Heart left ventricle (tissue), 16 donors: ENCODE data around the gene VPS39. TPM values are rescaled to one million over a fixed set of nuclear protein-coding genes. Genes with fewer than 3 reads are reported as not detected.

Experiments
- ATAC-seq, 4 donors: fragments of 200-7000 bp; cut with Tn5 transposase; one replicate each; pipeline ENCODE4 v1.9.1; 2020 to 2022; ENCODE audit warnings: moderate library complexity in 4 of 4, mild to moderate bottlenecking in 3 of 4, moderate number of reproducible peaks in 1 of 4
- DNase-seq, 5 donors: peaks; one replicate each; pipeline ENCODE4 v3.0.0-alpha.2; 2020
- H3K27ac ChIP-seq, 12 donors: fragments of 200-600 bp; sonication (generic) in 4 of 12; one replicate each; pipeline versions ENCODE4 v1.5.0 to v1.8.0; 2016 to 2022; ENCODE audit warnings: mild to moderate bottlenecking in 2 of 12
- H3K27me3 ChIP-seq, 9 donors: fragments of 200-600 bp; sonication (generic) in 2 of 9; one replicate each; pipeline versions ENCODE4 v1.5.1 to v1.8.0; 2016 to 2022; ENCODE audit warnings: mild to moderate bottlenecking in 3 of 9
- H3K36me3 ChIP-seq, 9 donors: fragments of 200-600 bp; sonication (generic) in 2 of 9; one replicate each; pipeline versions ENCODE4 v1.5.0 to v1.8.0; 2018 to 2022; ENCODE audit warnings: mild to moderate bottlenecking in 2 of 9
- H3K4me1 ChIP-seq, 12 donors: fragments of 200-600 bp; sonication (generic) in 4 of 12; one replicate each; pipeline versions ENCODE4 v1.5.0 to v1.8.0; 2016 to 2022; ENCODE audit warnings: mild to moderate bottlenecking in 3 of 12
- H3K4me3 ChIP-seq, 12 donors: fragments of 200-600 bp; sonication (generic) in 4 of 12; one replicate each; pipeline versions ENCODE4 v1.5.0 to v1.8.0; 2017 to 2022; ENCODE audit warnings: mild to moderate bottlenecking in 9 of 12, moderate library complexity in 4 of 12
- H3K9me3 ChIP-seq, 12 donors: fragments of 200-600 bp; sonication (generic) in 4 of 12; one replicate each; pipeline versions ENCODE4 v1.5.0 to v1.8.0; 2016 to 2022; ENCODE audit warnings: mild to moderate bottlenecking in 1 of 12
- POLR2A ChIP-seq, 2 donors: fragments of 450-650 bp; IDR thresholded peaks; one replicate each; pipeline ENCODE4 v1.6.1; 2017; ENCODE audit warnings: antibody characterized with exemption in 2 of 2, mild to moderate bottlenecking in 2 of 2, moderate library complexity in 2 of 2
- WGBS, 4 donors: extraction: QIAGEN DNeasy Blood & Tissue Kit in 2 of 4; methylation state at CpG; one replicate each; pipeline versions ENCODE4 v1.1.5 to v1.1.7; 2013 to 2018; 5-methylcytosine and 5-hydroxymethylcytosine counted together
- intact Hi-C, 10 donors: fragments of 100-400 bp; cut with DNase I; formaldehyde crosslinking; loops; one replicate each; pipeline versions ENCODE4 v1.11.1 to v1.14.2; 2022
- polyA plus RNA-seq, 2 donors: library from polyadenylated mRNA; stranded (reverse); fragments of 200-250 nt; gene quantifications; one replicate each; pipeline ENCODE4 v1.2.3, GENCODE V29; 2013
- total RNA-seq, 9 donors: library from RNA; depleted of rRNA in 2 of 9; stranded (reverse); fragments of >200 nt in 2 of 9; fragmentation: NEBNext Ultra II Directional in 3 of 9; extraction: Animal tissue kit (Norgen Biotek cat#: 25700) in 3 of 9; gene quantifications; one replicate each; pipeline versions ENCODE4 v1.1.0 to v1.2.4, GENCODE V29; 2016 to 2023
- TF ChIP-seq, protein P1 (sequence below), 12 donors: fragments of 200-600 bp; sonication (generic) in 4 of 12; IDR thresholded peaks; one replicate each; pipeline versions ENCODE4 v1.5.0 to v1.8.0; 2018 to 2022; ENCODE audit warnings: antibody characterized with exemption in 12 of 12, mild to moderate bottlenecking in 5 of 12
- donor health status: ischemic (EF 13 %, LVEDD 7.1; RV severe dilation, severe dysfunction).
- donor health status: healthy with polysubstance abuse.
- donor health status: DM: no; HTN: yes; CAD: no.
- donor health status: DM: no; HTN: no; CAD: no.
- donor health status: ischemic (EF 25% LVEDD 6.9; RV normal size, moderate dysfunction).
- donor health status: ischemic (EF 25% LVEDD 5.7; RV mildly dilated, moderate dysfunction).
- donor health status: healthy.
- donor health status: DM: yes; HTN: yes; CAD: no.
- donor health status: ischemic (EF 35%, LVEDD 5.7; RV mildly dilated, moderate dysfunction).
- donor health status: nonischemic (EF 11% LVEDD 7.7; RV severe dilation, severe dysfunction).
- donor health status: DM: yes; HTN: yes; CAD: no.
- donor health status: PGD.
- donor health status: ischemic (EF 29% LVEDD 5.4; RV normal size, mild dysfunction).
- donor health status: nonischemic (EF 23%, LVEDD 6.1; RV moderate dilation, normal function).

Gene VPS39
- total and polyA plus RNA-seq, 11 donors = 33.8 to 59.9 (median 48.0) TPM

DNA sequence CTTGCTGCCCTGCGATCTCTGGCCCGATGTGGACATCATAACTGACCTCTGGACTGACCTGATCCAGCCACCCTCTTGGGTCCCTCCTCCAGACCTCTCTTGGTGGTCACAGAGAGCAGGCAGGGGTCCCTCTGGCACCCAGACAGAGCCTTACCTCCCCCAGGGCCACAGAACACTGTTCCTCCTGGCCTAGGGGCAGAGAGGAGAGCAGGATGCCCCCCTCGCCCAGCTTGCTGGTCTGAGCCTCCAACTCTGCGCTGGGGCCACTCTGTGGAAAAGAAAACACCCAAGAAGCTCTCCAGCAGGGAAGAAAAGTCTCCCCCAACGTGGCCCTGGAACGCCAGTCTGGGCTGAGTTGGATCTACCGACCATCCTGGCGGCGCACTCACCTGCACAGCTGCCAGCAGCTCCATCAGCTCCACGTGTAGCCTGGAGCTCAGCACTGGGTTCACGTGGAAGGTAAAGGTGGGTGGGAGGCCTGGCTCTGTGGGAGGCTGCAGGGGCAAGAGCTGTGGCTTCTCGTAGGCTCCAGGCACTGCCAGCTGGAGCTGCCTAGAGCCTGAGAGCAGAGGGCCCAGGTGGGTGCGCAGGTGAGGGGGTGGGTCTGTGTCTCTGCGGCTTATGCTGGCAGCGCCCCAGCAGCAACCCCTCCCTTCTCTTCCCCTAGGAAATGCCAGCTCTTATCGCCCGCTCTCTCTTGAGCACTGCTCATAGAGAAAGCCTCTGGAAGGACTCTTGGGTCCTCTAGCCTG lies 57.7 kb downstream of the VPS39 start:
- no peak overlapping the region for H3K27ac ChIP-seq
- H3K36me3 ChIP-seq = no peaks in the 10 kb centered on the region
- WGBS, 4 donors = 88 to 94% (median 92%) methylated on average over 14 to 17 of the region's 17 CpGs
- no peak for ATAC-seq
- intact Hi-C loops = no loop called here
- H3K27me3 ChIP-seq = no peaks in the 10 kb centered on the region
- peaks cover 0 to 30% (median 9%) of the 10 kb centered on the region in 12 donors for H3K4me1 ChIP-seq
- TF ChIP-seq, protein P1, sequence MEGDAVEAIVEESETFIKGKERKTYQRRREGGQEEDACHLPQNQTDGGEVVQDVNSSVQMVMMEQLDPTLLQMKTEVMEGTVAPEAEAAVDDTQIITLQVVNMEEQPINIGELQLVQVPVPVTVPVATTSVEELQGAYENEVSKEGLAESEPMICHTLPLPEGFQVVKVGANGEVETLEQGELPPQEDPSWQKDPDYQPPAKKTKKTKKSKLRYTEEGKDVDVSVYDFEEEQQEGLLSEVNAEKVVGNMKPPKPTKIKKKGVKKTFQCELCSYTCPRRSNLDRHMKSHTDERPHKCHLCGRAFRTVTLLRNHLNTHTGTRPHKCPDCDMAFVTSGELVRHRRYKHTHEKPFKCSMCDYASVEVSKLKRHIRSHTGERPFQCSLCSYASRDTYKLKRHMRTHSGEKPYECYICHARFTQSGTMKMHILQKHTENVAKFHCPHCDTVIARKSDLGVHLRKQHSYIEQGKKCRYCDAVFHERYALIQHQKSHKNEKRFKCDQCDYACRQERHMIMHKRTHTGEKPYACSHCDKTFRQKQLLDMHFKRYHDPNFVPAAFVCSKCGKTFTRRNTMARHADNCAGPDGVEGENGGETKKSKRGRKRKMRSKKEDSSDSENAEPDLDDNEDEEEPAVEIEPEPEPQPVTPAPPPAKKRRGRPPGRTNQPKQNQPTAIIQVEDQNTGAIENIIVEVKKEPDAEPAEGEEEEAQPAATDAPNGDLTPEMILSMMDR (IDR thresholded peaks at IDR 0.05) = no peak
- no peak for TF ChIP-seq POLR2A (IDR thresholded peaks at IDR 0.05)
- no peaks in the 10 kb centered on the region for H3K9me3 ChIP-seq
- DNase-seq = no peak
- no peak overlapping the region for H3K4me3 ChIP-seq

DNA sequence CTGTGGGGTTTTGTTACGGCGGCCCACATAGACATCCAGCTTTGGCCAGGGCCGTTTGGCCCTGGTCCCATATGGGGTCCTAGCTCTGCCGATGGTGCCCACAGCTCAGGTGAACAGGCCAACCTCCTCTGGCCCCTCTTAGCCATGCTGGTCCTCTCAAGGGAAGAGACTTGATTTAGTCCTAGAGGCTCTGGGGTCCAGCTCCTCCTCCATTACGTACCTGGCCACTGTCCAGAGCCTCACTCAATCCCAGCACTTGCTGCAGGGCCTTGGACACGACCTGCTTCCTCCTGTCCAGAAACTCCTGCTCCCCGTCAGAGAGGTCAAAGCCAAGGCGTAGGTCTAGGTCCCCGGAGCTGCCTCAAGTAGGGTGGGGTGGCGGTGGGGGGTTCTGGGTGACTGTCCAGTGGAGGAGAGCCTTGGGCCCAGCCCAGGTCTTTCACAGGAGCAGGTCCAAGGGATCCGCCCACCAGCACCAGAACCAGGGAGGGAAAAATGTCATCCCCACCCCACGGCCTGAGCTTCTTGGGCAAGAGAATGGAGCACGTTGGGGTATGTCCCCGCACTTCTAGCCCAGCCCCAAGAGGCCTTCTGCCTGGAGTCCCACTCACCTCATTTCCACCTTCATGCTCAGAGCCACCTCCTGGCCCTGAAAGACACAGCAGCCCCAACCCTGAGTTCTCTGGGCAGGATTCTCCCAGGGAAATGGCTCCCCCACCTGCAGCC lies 58.4 kb downstream of the VPS39 start:
- Histone ChIP-seq H3K9me3 (no peaks in the 10 kb centered on the region), H3K4me1 (peaks cover 0 to 29% (median 9%) of the 10 kb centered on the region in 12 donors), H3K27ac (no peak overlapping the region), H3K4me3 (no peak overlapping the region), H3K27me3 (no peaks in the 10 kb centered on the region), H3K36me3 (no peaks in the 10 kb centered on the region)
- WGBS, 4 donors = 86 to 91% (median 88%) methylated on average over 14 of the region's 14 CpGs
- ATAC-seq (no peak), DNase-seq (no peak)
- intact Hi-C loops = loop anchor here in 1 of 10 donors (5.0 kb wide), 1 partner anchor 247 kb away; no protein-coding TSS in a partner anchor
- no peak for TF ChIP-seq POLR2A (IDR thresholded peaks at IDR 0.05)
- TF ChIP-seq, protein P1 (IDR thresholded peaks at IDR 0.05) = no peak

DNA sequence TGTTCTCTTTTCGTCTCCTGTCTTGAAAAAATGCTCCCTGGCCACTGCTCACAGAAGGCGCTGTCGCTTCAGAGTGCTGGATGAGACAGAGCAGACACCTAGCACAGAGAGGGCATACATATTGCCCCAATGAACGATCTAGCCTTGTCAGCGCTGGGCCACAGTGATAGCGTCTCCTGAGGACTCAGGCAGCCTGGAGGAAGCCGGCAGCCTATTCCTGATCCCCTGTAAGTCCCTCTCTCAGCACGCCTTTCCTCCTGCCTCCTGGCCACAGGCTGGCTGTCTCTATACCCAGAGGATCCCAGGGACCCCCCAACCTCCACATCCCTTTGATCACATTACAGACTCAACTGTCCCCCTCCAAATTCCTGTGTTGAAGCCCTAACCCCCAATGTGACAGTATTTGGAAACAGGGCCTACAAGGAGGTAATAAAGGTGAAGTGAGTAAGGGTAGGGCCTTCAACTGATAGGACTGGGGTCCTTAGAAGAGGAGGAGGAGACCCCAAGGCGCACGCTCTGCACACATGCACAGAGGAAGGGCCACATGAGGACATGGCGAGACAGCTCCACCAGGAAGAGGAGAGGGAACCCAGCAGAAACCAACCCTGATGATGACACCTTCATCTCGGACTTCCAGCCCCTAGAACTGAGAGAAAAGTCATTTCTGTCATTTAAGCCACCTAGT lies 59.2 kb downstream of the VPS39 start:
- ATAC-seq = peak; percentile 45 to 67 (median 48)
- Histone ChIP-seq H3K4me1 (peaks cover 0 to 25% (median 9%) of the 10 kb centered on the region in 12 donors), H3K9me3 (no peaks in the 10 kb centered on the region), H3K36me3 (no peaks in the 10 kb centered on the region), H3K27ac (peak overlapping the region in 1 of 12 donors; percentile 19), H3K4me3 (no peak overlapping the region), H3K27me3 (no peaks in the 10 kb centered on the region)
- 47 to 63% (median 61%) methylated on average over 12 of the region's 12 CpGs for WGBS, 4 donors
- intact Hi-C loops = loop anchor here in 1 of 10 donors (5.0 kb wide), 1 partner anchor 247 kb away; no protein-coding TSS in a partner anchor
- DNase-seq = peak in 2 of 5 donors; percentile 45 to 54
- TF ChIP-seq POLR2A (IDR thresholded peaks at IDR 0.05) = no peak
- TF ChIP-seq, protein P1 (IDR thresholded peaks at IDR 0.05) = no peak

DNA sequence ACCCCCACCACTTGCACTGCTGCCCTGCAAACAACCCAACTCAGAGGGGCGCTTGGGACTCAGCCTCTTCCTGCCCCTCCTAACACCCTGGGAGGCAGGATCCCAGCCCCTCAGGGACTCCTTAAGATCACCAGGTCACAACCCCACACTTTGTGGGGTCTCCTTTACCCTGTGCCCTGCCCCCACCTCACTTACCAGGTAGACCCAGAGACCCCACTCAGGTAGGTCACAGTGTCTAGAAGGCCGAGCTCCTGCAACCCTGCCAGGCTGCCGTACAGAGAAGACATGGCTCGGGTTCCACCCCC lies 60.7 kb downstream of the VPS39 start:
- no peak overlapping the region for H3K4me3 ChIP-seq
- ATAC-seq (no peak), DNase-seq (no peak)
- WGBS, 4 donors = 92 to 97% (median 96%) methylated on average over 3 to 4 of the region's 4 CpGs
- no peak overlapping the region for H3K27ac ChIP-seq
- H3K36me3 ChIP-seq = no peaks in the 10 kb centered on the region
- no peak for TF ChIP-seq POLR2A (IDR thresholded peaks at IDR 0.05)
- TF ChIP-seq, protein P1 (IDR thresholded peaks at IDR 0.05) = no peak
- intact Hi-C loops = loop anchor here in 1 of 10 donors (5.0 kb wide), 1 partner anchor 245 kb away; no protein-coding TSS in a partner anchor
- no peaks in the 10 kb centered on the region for H3K27me3 ChIP-seq
- peaks cover 0 to 17% (median 5%) of the 10 kb centered on the region in 12 donors for H3K4me1 ChIP-seq
- H3K9me3 ChIP-seq = no peaks in the 10 kb centered on the region
